K562 (cell line): ENCODE data around the gene CNNM3. TPM values are rescaled to one million over a fixed set of nuclear protein-coding genes. Genes with fewer than 3 reads are reported as not detected.

ENCODE experiments used
- ARID1B ChIP-seq: fragments of 450-650 bp; IDR thresholded peaks from 2 replicates; pipeline ENCODE4 v1.6.1; 2016; ENCODE audit warnings: antibody characterized with exemption, mild to moderate bottlenecking, inconsistent platforms
- CAMTA2 ChIP-seq: fragments of 250-450 bp; sonication (Bioruptor Pico); conservative IDR thresholded peaks from 2 replicates; pipeline ENCODE4 v1.5.1; 2022
- CREBBP ChIP-seq: IDR thresholded peaks from one replicate; pipeline ENCODE4 v1.6.1; 2012; ENCODE audit warnings: low read depth, mild to moderate bottlenecking, control low read depth, inconsistent platforms, low read length
- DACH1 ChIP-seq: fragments of 450-650 bp; IDR thresholded peaks from 2 replicates; pipeline ENCODE4 v1.6.1; 2018; ENCODE audit not compliant: partially characterized antibody
- HDAC1 ChIP-seq, 2 experiments: fragments of 450-650 bp; IDR thresholded peaks; 2 replicates each; pipeline ENCODE4 v1.6.1; 2016 to 2017; ENCODE audit warnings: inconsistent platforms in 1 of 2, mild to moderate bottlenecking in 1 of 2, moderate library complexity in 1 of 2
- MED1 ChIP-seq: sonication (generic); formaldehyde crosslinking; IDR thresholded peaks from 2 replicates; pipeline ENCODE4 v1.8.1; 2023; ENCODE audit warnings: missing genetic modification reagents, borderline replicate concordance
- POLR2AphosphoS2 ChIP-seq: IDR thresholded peaks from 2 replicates; pipeline ENCODE4 v1.6.1; 2012; ENCODE audit warnings: low read length, improper control_type of control experiment
- RBM39 ChIP-seq: fragments of 200-400 bp; formaldehyde crosslinking; optimal IDR thresholded peaks from 2 replicates; pipeline ENCODE3; 2018; ENCODE audit warnings: low read depth, low read length
- RERE ChIP-seq: sonication (generic); formaldehyde crosslinking; IDR thresholded peaks from 2 replicates; pipeline ENCODE4 v1.8.0; 2023; ENCODE audit warnings: missing genetic modification reagents, mild to moderate bottlenecking, borderline replicate concordance
- SOX6 ChIP-seq: fragments of 450-650 bp; IDR thresholded peaks from 2 replicates; pipeline ENCODE4 v1.6.1; 2014; ENCODE audit warnings: mild to moderate bottlenecking
- ZNF12 ChIP-seq: sonication (generic); formaldehyde crosslinking; IDR thresholded peaks from 2 replicates; pipeline ENCODE4 v1.4.0; 2020; ENCODE audit warnings: mild to moderate bottlenecking, missing genetic modification reagents
- ZNF124 ChIP-seq: sonication (generic); formaldehyde crosslinking; IDR thresholded peaks from 2 replicates; pipeline ENCODE4 v1.8.1; 2022; ENCODE audit warnings: missing genetic modification reagents
- ZNF354B ChIP-seq: fragments of 250-450 bp; sonication (Bioruptor Pico); IDR thresholded peaks from 2 replicates; pipeline ENCODE4 v1.4.0; 2020
- ZNF431 ChIP-seq: sonication (generic); formaldehyde crosslinking; IDR thresholded peaks from 2 replicates; pipeline ENCODE4 v1.8.0; 2022; ENCODE audit warnings: mild to moderate bottlenecking, missing genetic modification reagents
- polyA plus RNA-seq, 8 experiments: library from polyadenylated mRNA; depleted of rRNA in 4 of 8; stranded (reverse) in 5 of 8; unstranded in 3 of 8; fragments of >200 nt; fragmentation: Nextera tagmentation in 2 of 8; fragmentation: Illumina TruSeq in 1 of 8; extraction: Ambion mirVana in 2 of 8; extraction: Trizol in 1 of 8; gene quantifications; 2 replicates each; pipeline versions ENCODE4 v1.2.1 to v1.2.3, GENCODE V29; 2011 to 2014; ENCODE audit warnings: inconsistent platforms in 1 of 8, missing spikeins in 1 of 8
- total RNA-seq, 7 experiments: library from RNA; depleted of rRNA in 6 of 7; stranded (reverse); fragments of >200 nt in 6 of 7; fragmentation: Illumina TruSeq in 2 of 7; extraction: Trizol in 2 of 7; gene quantifications; 2 replicates each; pipeline versions ENCODE4 v1.2.1 to v1.2.3, GENCODE V29; 2011 to 2021; ENCODE audit warnings: low replicate concordance in 1 of 7
- TF ChIP-seq, protein P1 (sequence below): fragments of 450-650 bp; IDR thresholded peaks from 2 replicates; pipeline ENCODE4 v1.6.1; 2016; ENCODE audit warnings: missing biosample characterization, missing genetic modification characterization
- TF ChIP-seq, protein P2 (sequence below): sonication (generic); formaldehyde crosslinking; IDR thresholded peaks from 2 replicates; pipeline ENCODE4 v1.8.1; 2022; ENCODE audit warnings: missing genetic modification reagents
- TF ChIP-seq, protein P3 (sequence below), 3 experiments: fragments of 200-800 bp in 1 of 3; fragments of 250-450 bp in 1 of 3; fragments of 450-650 bp in 1 of 3; sonication (Bioruptor Pico) in 1 of 3; sonication (Bioruptor generic) in 1 of 3; formaldehyde crosslinking in 1 of 3; IDR thresholded peaks; 2 replicates each; pipeline versions ENCODE4 v1.6.1 to v1.8.0; 2016 to 2022; ENCODE audit warnings: mild to moderate bottlenecking in 2 of 3, missing genetic modification characterization in 2 of 3, missing compliant biosample characterization in 1 of 3, moderate library complexity in 1 of 3

The CNNM3 gene
- total and polyA plus RNA-seq, 9 of the 15 experiments (the other 6 are each of a cell fraction or from before 2014, with no cell fraction given), result 1.4 to 16.9 (median 6.5) TPM

DNA sequence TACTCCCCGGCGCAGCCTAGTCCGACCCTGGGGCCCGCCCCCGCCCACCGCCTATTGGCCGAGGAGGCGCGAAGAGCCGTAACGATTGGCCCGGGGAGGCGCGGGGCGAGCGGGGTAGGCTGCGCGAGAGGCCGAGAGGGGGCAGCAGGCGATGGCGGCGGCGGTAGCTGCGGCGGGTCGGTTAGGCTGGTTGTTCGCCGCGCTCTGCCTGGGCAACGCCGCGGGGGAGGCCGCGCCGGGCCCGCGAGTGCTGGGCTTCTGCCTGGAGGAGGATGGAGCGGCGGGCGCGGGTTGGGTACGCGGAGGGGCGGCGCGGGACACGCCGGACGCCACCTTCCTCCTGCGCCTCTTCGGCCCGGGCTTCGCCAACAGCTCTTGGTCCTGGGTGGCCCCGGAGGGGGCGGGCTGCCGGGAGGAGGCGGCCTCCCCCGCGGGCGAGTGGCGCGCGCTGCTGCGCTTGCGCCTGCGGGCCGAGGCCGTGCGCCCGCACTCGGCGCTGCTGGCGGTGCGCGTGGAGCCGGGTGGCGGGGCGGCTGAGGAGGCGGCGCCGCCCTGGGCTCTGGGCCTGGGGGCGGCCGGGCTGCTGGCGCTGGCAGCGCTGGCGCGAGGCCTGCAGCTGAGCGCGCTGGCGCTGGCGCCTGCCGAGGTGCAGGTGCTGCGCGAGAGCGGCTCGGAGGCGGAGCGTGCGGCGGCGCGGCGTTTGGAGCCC lies at the start of gene CNNM3 (continued):
- TF ChIP-seq RERE (CRISPR knock-in tag), result no peak
- TF ChIP-seq RBM39, result no peak
- no peak for TF ChIP-seq DACH1
- TF ChIP-seq ZNF12 (CRISPR knock-in tag), result no peak
- TF ChIP-seq ZNF124 (CRISPR knock-in tag), result no peak
- TF ChIP-seq, protein P1, sequence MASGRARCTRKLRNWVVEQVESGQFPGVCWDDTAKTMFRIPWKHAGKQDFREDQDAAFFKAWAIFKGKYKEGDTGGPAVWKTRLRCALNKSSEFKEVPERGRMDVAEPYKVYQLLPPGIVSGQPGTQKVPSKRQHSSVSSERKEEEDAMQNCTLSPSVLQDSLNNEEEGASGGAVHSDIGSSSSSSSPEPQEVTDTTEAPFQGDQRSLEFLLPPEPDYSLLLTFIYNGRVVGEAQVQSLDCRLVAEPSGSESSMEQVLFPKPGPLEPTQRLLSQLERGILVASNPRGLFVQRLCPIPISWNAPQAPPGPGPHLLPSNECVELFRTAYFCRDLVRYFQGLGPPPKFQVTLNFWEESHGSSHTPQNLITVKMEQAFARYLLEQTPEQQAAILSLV (tag), result no peak
- TF ChIP-seq, protein P2, sequence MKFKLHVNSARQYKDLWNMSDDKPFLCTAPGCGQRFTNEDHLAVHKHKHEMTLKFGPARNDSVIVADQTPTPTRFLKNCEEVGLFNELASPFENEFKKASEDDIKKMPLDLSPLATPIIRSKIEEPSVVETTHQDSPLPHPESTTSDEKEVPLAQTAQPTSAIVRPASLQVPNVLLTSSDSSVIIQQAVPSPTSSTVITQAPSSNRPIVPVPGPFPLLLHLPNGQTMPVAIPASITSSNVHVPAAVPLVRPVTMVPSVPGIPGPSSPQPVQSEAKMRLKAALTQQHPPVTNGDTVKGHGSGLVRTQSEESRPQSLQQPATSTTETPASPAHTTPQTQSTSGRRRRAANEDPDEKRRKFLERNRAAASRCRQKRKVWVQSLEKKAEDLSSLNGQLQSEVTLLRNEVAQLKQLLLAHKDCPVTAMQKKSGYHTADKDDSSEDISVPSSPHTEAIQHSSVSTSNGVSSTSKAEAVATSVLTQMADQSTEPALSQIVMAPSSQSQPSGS, result no peak
- TF ChIP-seq CAMTA2 (CRISPR knock-in tag), result 0 out of 2 replicates have a peak, but pooled peaks have one; percentile 48
- TF ChIP-seq, protein P3, sequence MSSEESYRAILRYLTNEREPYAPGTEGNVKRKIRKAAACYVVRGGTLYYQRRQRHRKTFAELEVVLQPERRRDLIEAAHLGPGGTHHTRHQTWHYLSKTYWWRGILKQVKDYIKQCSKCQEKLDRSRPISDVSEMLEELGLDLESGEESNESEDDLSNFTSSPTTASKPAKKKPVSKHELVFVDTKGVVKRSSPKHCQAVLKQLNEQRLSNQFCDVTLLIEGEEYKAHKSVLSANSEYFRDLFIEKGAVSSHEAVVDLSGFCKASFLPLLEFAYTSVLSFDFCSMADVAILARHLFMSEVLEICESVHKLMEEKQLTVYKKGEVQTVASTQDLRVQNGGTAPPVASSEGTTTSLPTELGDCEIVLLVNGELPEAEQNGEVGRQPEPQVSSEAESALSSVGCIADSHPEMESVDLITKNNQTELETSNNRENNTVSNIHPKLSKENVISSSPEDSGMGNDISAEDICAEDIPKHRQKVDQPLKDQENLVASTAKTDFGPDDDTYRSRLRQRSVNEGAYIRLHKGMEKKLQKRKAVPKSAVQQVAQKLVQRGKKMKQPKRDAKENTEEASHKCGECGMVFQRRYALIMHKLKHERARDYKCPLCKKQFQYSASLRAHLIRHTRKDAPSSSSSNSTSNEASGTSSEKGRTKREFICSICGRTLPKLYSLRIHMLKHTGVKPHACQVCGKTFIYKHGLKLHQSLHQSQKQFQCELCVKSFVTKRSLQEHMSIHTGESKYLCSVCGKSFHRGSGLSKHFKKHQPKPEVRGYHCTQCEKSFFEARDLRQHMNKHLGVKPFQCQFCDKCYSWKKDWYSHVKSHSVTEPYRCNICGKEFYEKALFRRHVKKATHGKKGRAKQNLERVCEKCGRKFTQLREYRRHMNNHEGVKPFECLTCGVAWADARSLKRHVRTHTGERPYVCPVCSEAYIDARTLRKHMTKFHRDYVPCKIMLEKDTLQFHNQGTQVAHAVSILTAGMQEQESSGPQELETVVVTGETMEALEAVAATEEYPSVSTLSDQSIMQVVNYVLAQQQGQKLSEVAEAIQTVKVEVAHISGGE (CRISPR knock-in tag; IDR thresholded peaks at IDR 0.05), result no peak; a peak in 1 of 6 replicates
- no peak for TF ChIP-seq ZNF431 (CRISPR knock-in tag)
- TF ChIP-seq SOX6, result peak; percentile 45; the same call in 1 of the 2 replicates
- TF ChIP-seq HDAC1 (IDR thresholded peaks at IDR 0.05), result peak in 1 of 2 experiments; percentile 57; a peak in 2 of 4 replicates
- no peak for TF ChIP-seq ARID1B
- TF ChIP-seq ZNF354B (CRISPR knock-in tag), result no peak
- TF ChIP-seq CREBBP, result no peak
- TF ChIP-seq POLR2AphosphoS2, result no peak
- no peak for TF ChIP-seq MED1 (CRISPR knock-in tag)
